ENCODE measurements around the gene TICAM2. TPM values are rescaled to one million over a fixed set of nuclear protein-coding genes. Genes with fewer than 3 reads are reported as not detected.

TICAM2 gene
- total RNA-seq, 1 experiment from 2014 or later: 0.24 TPM

GRCh38 chr5:115589043-115589442, 13.2 kb downstream of the TICAM2 start:
- Histone ChIP-seq H3K23me2 (ENCODE audit: insufficient read length, low read depth, low read length, poor library complexity, severe bottlenecking) (no peaks in the 10 kb centered on the region), H4K91ac (ENCODE audit: insufficient read length, low read depth, low read length) (no peak overlapping the region), H2BK120ac (ENCODE audit: low read depth, low read length, poor library complexity, severe bottlenecking) (no peak overlapping the region), H3K27ac (ENCODE audit: insufficient read length, low read depth, low read length) (no peak overlapping the region), H3K27me3 (ENCODE audit: insufficient read depth, low read length) (no peaks in the 10 kb centered on the region), H2AFZ (ENCODE audit: low read length) (no peak overlapping the region), H4K20me1 (ENCODE audit: control insufficient read depth, insufficient read depth, insufficient read length) (no peaks in the 10 kb centered on the region), H3T11ph (ENCODE audit: low read length) (no peak overlapping the region), H2AK5ac (ENCODE audit: insufficient read length, low read length) (no peak overlapping the region), H4K8ac (replicated peaks; ENCODE audit: insufficient read length, low read depth, low read length) (no peak overlapping the region), H3K79me1 (ENCODE audit: insufficient read depth, low read depth, low read length, poor library complexity, severe bottlenecking) (no peaks in the 10 kb centered on the region), H2BK15ac (ENCODE audit: low read depth, low read length) (no peak overlapping the region), H3K4ac (ENCODE audit: low read depth, low read length) (no peak overlapping the region), H3K4me1 (ENCODE audit: insufficient read depth, low read length) (no peaks in the 10 kb centered on the region; the same call in 1 of the 2 replicates), H3K4me2 (ENCODE audit: insufficient read depth, insufficient read length, low read length) (no peak overlapping the region), H2BK5ac (ENCODE audit: insufficient read length, low read length) (no peak overlapping the region), H2BK12ac (ENCODE audit: insufficient read length, low read depth, low read length) (no peak overlapping the region), H2BK20ac (ENCODE audit: low read depth, low read length, poor library complexity, severe bottlenecking) (no peak overlapping the region), H3K79me2 (ENCODE audit: insufficient read depth, low read length) (no peaks in the 10 kb centered on the region), H3K14ac (ENCODE audit: insufficient read depth, low read length) (no peak overlapping the region), H3K56ac (ENCODE audit: insufficient read length, low read depth, low read length) (no peak overlapping the region), H4K5ac (ENCODE audit: insufficient read length, low read depth, low read length) (no peak overlapping the region), H3K9me3 (ENCODE audit: control insufficient read depth, low read depth, low read length) (no peaks in the 10 kb centered on the region), H3K18ac (ENCODE audit: insufficient read length, low read depth, low read length) (no peak overlapping the region), H3K9ac (ENCODE audit: extremely low read depth, insufficient read length, low read length) (no peak overlapping the region), H3K23ac (ENCODE audit: insufficient read length, low read depth, low read length) (no peak overlapping the region)
- no CpG with 5 or more reads among the region's 3 CpGs for WGBS (ENCODE audit: extremely low coverage, insufficient read length, low lambda C conversion rate)
- H3K27ac Mint-ChIP-seq: no peak overlapping the region
- no peaks in the 10 kb centered on the region for H3K4me1 Mint-ChIP-seq
- DNase-seq: no peak
- H3K9me3 Mint-ChIP-seq: no peaks in the 10 kb centered on the region
- no peaks in the 10 kb centered on the region for H3K27me3 Mint-ChIP-seq (ENCODE audit: low read depth)
- no peak overlapping the region for H3K4me3 Mint-ChIP-seq
- H3K36me3 Mint-ChIP-seq (ENCODE audit: insufficient read depth in 1 of 3, low read depth in 3 of 3): no peaks in the 10 kb centered on the region
- TF ChIP-seq CTCF (conservative IDR thresholded peaks at IDR 0.05): no peak

Data from H9 (cell line).